H1 (cell line): ENCODE data around the gene STXBP4. TPM values are rescaled to one million over a fixed set of nuclear protein-coding genes. Genes with fewer than 3 reads are reported as not detected.

Experiments
- CTCF ChIA-PET: fragments of 300-600 bp; sonication (Branson Sonifier 250); formaldehyde crosslinking; loops from one replicate; lab custom pipeline; 2021; ENCODE audit not compliant: partially characterized antibody; lab: Charles Lee
- POLR2A ChIA-PET: fragments of 300-600 bp; sonication (Branson Sonifier 250); formaldehyde crosslinking; loops from one replicate; lab custom pipeline; 2021; ENCODE audit warnings: inconsistent platforms; ENCODE audit not compliant: partially characterized antibody; lab: Charles Lee
- DNase-seq, 2 experiments: peaks; one replicate each; pipeline versions ENCODE4 v3.0.0 to v3.0.0-alpha.2; 2010 to 2022; ENCODE audit warnings: low spot score in 2 of 2, low read depth in 1 of 2, mixed read lengths in 1 of 2
- FAIRE-seq: peaks from 2 replicates; lab custom pipeline; 2011; peaks lifted over from hg19 to GRCh38; lab: Jason Lieb, UNC
- H2AFZ ChIP-seq: 2 replicates; pipeline ENCODE4 v1.8.1; 2012; ENCODE audit warnings: low read length, inconsistent platforms
- H2AK5ac ChIP-seq: 2 replicates; pipeline ENCODE4 v1.6.1; 2013; ENCODE audit warnings: low read depth, low read length
- H2BK120ac ChIP-seq: replicated peaks from 2 replicates; pipeline ENCODE3; 2013; ENCODE audit warnings: low read depth, low read length, inconsistent platforms
- H2BK12ac ChIP-seq: 2 replicates; pipeline ENCODE4 v1.6.1; 2013; ENCODE audit warnings: low read depth, low read length
- H2BK15ac ChIP-seq: 2 replicates; pipeline ENCODE4 v1.6.1; 2013; ENCODE audit warnings: low read length
- H2BK20ac ChIP-seq: 2 replicates; pipeline ENCODE4 v1.6.1; 2013; ENCODE audit warnings: low read length
- H2BK5ac ChIP-seq: 2 replicates; pipeline ENCODE4 v1.6.1; 2013; ENCODE audit warnings: low read depth, low read length
- H3K14ac ChIP-seq: 2 replicates; pipeline ENCODE4 v1.6.1; 2013; ENCODE audit warnings: inconsistent platforms; ENCODE audit not compliant: insufficient read length
- H3K18ac ChIP-seq: 2 replicates; pipeline ENCODE4 v1.6.1; 2013; ENCODE audit warnings: low read length; ENCODE audit errors: extremely low read depth
- H3K23ac ChIP-seq: 2 replicates; pipeline ENCODE4 v1.6.1; 2013; ENCODE audit warnings: inconsistent platforms; ENCODE audit not compliant: insufficient read length
- H3K23me2 ChIP-seq: 2 replicates; pipeline ENCODE4 v1.6.1; 2013; ENCODE audit warnings: low read depth, low read length
- H3K27ac ChIP-seq: 2 replicates; pipeline ENCODE4 v1.6.1; 2011; ENCODE audit warnings: low read depth, low read length, inconsistent platforms
- H3K27me3 ChIP-seq, 4 experiments: replicated peaks in 1 of 4; 1 replicate in 1 of 4; 2 replicates in 3 of 4; pipeline versions ENCODE4 v1.6.1 to v1.8.1; 2011 to 2013; ENCODE audit warnings: low read length in 3 of 4, mild to moderate bottlenecking in 3 of 4, inconsistent platforms in 2 of 4, mixed read lengths in 2 of 4, moderate library complexity in 1 of 4; ENCODE audit not compliant: control insufficient read depth in 3 of 4, insufficient read depth in 3 of 4; ENCODE audit errors: extremely low read depth in 1 of 4
- H3K36me3 ChIP-seq, 4 experiments: 2 replicates each; pipeline versions ENCODE4 v1.6.1 to v1.8.1; 2011 to 2013; ENCODE audit warnings: mild to moderate bottlenecking in 4 of 4, low read length in 3 of 4, moderate library complexity in 2 of 4, control low read depth in 1 of 4, inconsistent platforms in 1 of 4; ENCODE audit not compliant: insufficient read depth in 4 of 4, control insufficient read depth in 2 of 4
- H3K4ac ChIP-seq: replicated peaks from 2 replicates; pipeline ENCODE3; 2013; ENCODE audit warnings: low read length, low read depth, mixed read lengths, inconsistent platforms; ENCODE audit not compliant: insufficient read length
- H3K4me1 ChIP-seq, 4 experiments: replicated peaks in 1 of 4; 1 replicate in 1 of 4; 2 replicates in 3 of 4; pipeline versions ENCODE4 v1.6.1 to v1.8.1; 2011 to 2013; ENCODE audit warnings: low read length in 3 of 4, inconsistent platforms in 2 of 4, mixed read lengths in 1 of 4; ENCODE audit not compliant: insufficient read depth in 4 of 4, control insufficient read depth in 3 of 4
- H3K4me2 ChIP-seq, 2 experiments: 2 replicates each; pipeline versions ENCODE4 v1.6.1 to v1.8.1; 2011 to 2013; ENCODE audit warnings: low read depth in 2 of 2, low read length in 2 of 2, control low read depth in 1 of 2, inconsistent platforms in 1 of 2, mild to moderate bottlenecking in 1 of 2; ENCODE audit not compliant: insufficient read depth in 1 of 2
- H3K4me3 ChIP-seq, 4 experiments: fragments of 200-600, 300-600 bp in 1 of 4; sonication (generic), shearing (Covaris generic), sonication (Bioruptor Twin) in 1 of 4; 2 replicates each; pipeline versions ENCODE4 v1.5.1 to v1.8.1; 2011 to 2016; ENCODE audit warnings: low read length in 4 of 4, low read depth in 3 of 4, control low read depth in 2 of 4, inconsistent platforms in 2 of 4, mild to moderate bottlenecking in 2 of 4, mixed read lengths in 1 of 4, moderate library complexity in 1 of 4; ENCODE audit not compliant: insufficient read depth in 2 of 4; ENCODE audit errors: extremely low read depth in 1 of 4
- H3K56ac ChIP-seq: replicated peaks from 2 replicates; pipeline ENCODE3; 2013; ENCODE audit warnings: low read depth, mild to moderate bottlenecking, mixed read lengths, low read length, inconsistent platforms; ENCODE audit not compliant: insufficient read length
- H3K79me1 ChIP-seq: 2 replicates; pipeline ENCODE4 v1.6.1; 2013; ENCODE audit warnings: low read depth, low read length, control low read depth
- H3K79me2 ChIP-seq, 2 experiments: 2 replicates each; pipeline versions ENCODE4 v1.6.1 to v1.8.1; 2012 to 2013; ENCODE audit warnings: low read length in 2 of 2, mild to moderate bottlenecking in 2 of 2, inconsistent platforms in 1 of 2; ENCODE audit not compliant: insufficient read depth in 2 of 2, control insufficient read depth in 1 of 2
- H3K9ac ChIP-seq, 4 experiments: replicated peaks in 1 of 4; 1 replicate in 1 of 4; 2 replicates in 3 of 4; pipeline versions ENCODE4 v1.6.1 to v1.8.1; 2011 to 2013; ENCODE audit warnings: low read depth in 3 of 4, low read length in 3 of 4, control low read depth in 2 of 4, mild to moderate bottlenecking in 2 of 4, moderate library complexity in 2 of 4, inconsistent platforms in 1 of 4; ENCODE audit errors: extremely low read depth in 1 of 4
- H3K9me3 ChIP-seq, 2 experiments: 2 replicates each; pipeline versions ENCODE4 v1.6.1 to v1.8.1; 2012 to 2013; ENCODE audit warnings: mild to moderate bottlenecking in 2 of 2, moderate library complexity in 2 of 2, control low read depth in 1 of 2, inconsistent platforms in 1 of 2, low read depth in 1 of 2, low read length in 1 of 2, mixed read lengths in 1 of 2; ENCODE audit not compliant: insufficient read depth in 2 of 2
- H4K20me1 ChIP-seq, 2 experiments: replicated peaks in 1 of 2; 2 replicates each; pipeline versions ENCODE3 to v1.8.1; 2011 to 2013; ENCODE audit warnings: inconsistent platforms in 2 of 2, low read length in 2 of 2, mild to moderate bottlenecking in 1 of 2; ENCODE audit not compliant: insufficient read depth in 2 of 2, control insufficient read depth in 1 of 2
- H4K5ac ChIP-seq: 2 replicates; pipeline ENCODE4 v1.6.1; 2013; ENCODE audit warnings: low read length, low read depth, mixed read lengths, inconsistent platforms; ENCODE audit not compliant: insufficient read length
- H4K8ac ChIP-seq: 2 replicates; pipeline ENCODE4 v1.8.0; 2013; ENCODE audit warnings: mild to moderate bottlenecking, moderate library complexity, low read length, inconsistent platforms; ENCODE audit not compliant: insufficient read depth; ENCODE audit errors: extremely low read depth
- H4K91ac ChIP-seq: replicated peaks from 2 replicates; pipeline ENCODE3; 2013; ENCODE audit warnings: low read length, mixed read lengths, inconsistent platforms; ENCODE audit not compliant: insufficient read length
- ASH2L ChIP-seq: fragments of 200-600, 300-600 bp; sonication (generic); IDR thresholded peaks from one replicate; pipeline ENCODE4 v1.7.1; 2017; ENCODE audit warnings: low read length
- ATF2 ChIP-seq: IDR thresholded peaks from 2 replicates; pipeline ENCODE4 v1.6.1; 2012; ENCODE audit warnings: low read length, inconsistent platforms
- BRCA1 ChIP-seq: IDR thresholded peaks from 2 replicates; pipeline ENCODE4 v1.6.1; 2012; ENCODE audit warnings: low read depth, low read length, improper control_type of control experiment
- CBX5 ChIP-seq: fragments of 300-800, 300-1000 bp; sonication (generic); IDR thresholded peaks from 2 replicates; pipeline ENCODE4 v1.7.1; 2016; ENCODE audit warnings: antibody characterized with exemption, low read length, low read depth
- CHD2 ChIP-seq: IDR thresholded peaks from 2 replicates; pipeline ENCODE4 v1.6.1; 2012; ENCODE audit warnings: low read length, improper control_type of control experiment
- EP300 ChIP-seq, 2 experiments: IDR thresholded peaks; 1 replicate in 1 of 2; 2 replicates in 1 of 2; pipeline ENCODE4 v1.6.1; 2011 to 2012; ENCODE audit warnings: low read depth in 2 of 2, low read length in 2 of 2, mild to moderate bottlenecking in 2 of 2, borderline replicate concordance in 1 of 2, inconsistent platforms in 1 of 2, moderate library complexity in 1 of 2
- MAFK ChIP-seq: IDR thresholded peaks from 2 replicates; pipeline ENCODE4 v1.6.1; 2012; ENCODE audit warnings: low read depth, mild to moderate bottlenecking, improper control_type of control experiment, low read length
- POLR2A ChIP-seq, 2 experiments: IDR thresholded peaks; 1 replicate in 1 of 2; 2 replicates in 1 of 2; pipeline ENCODE4 v1.6.1; 2011; ENCODE audit warnings: low read depth in 2 of 2, low read length in 2 of 2, mild to moderate bottlenecking in 2 of 2; ENCODE audit errors: control extremely low read depth in 1 of 2
- RNF2 ChIP-seq: fragments of 200-900, 300-1000 bp; sonication (generic); IDR thresholded peaks from 2 replicates; pipeline ENCODE4 v1.7.1; 2016; ENCODE audit warnings: borderline replicate concordance, low read depth, mild to moderate bottlenecking, antibody characterized with exemption, low read length; ENCODE audit not compliant: poor library complexity, severe bottlenecking; ENCODE audit errors: missing control alignments
- RXRA ChIP-seq: IDR thresholded peaks from 2 replicates; pipeline ENCODE4 v1.6.1; 2011; ENCODE audit warnings: low read depth, mild to moderate bottlenecking, low read length, moderate library complexity; ENCODE audit not compliant: insufficient read depth
- SIX5 ChIP-seq: IDR thresholded peaks from 2 replicates; pipeline ENCODE4 v1.6.1; 2011; ENCODE audit warnings: mild to moderate bottlenecking, low read depth, low read length
- SUZ12 ChIP-seq: fragments of 200-600 bp; sonication (generic); IDR thresholded peaks from 2 replicates; pipeline ENCODE4 v1.6.1; 2012; ENCODE audit warnings: mild to moderate bottlenecking, inconsistent platforms, low read length, moderate library complexity, mixed read lengths
- WGBS, 2 experiments: shearing (Covaris generic) in 1 of 2; methylation state at CpG; one replicate each; pipeline versions ENCODE4 v1.1.6 to v1.1.7; 2013 to 2015; ENCODE audit warnings: low lambda C conversion rate in 2 of 2, mixed read lengths in 2 of 2, inconsistent platforms in 1 of 2, low coverage in 1 of 2, missing lambda C conversion rate in 1 of 2; ENCODE audit not compliant: insufficient replicate concordance in 2 of 2, insufficient coverage in 1 of 2, insufficient read length in 1 of 2; ENCODE audit errors: extremely low coverage in 1 of 2, missing lambda C conversion rate in 1 of 2; 5-methylcytosine and 5-hydroxymethylcytosine counted together
- polyA plus RNA-seq, 7 experiments: library from polyadenylated mRNA; depleted of rRNA in 3 of 7; stranded (reverse) in 5 of 7; unstranded in 2 of 7; fragments of >200 nt in 5 of 7; fragments of 200-250 nt in 2 of 7; gene quantifications; 1 replicate in 5 of 7; 2 replicates in 1 of 7; 4 replicates in 1 of 7; pipeline versions ENCODE4 v1.2.1 to v1.2.3, GENCODE V29; 2011 to 2013; ENCODE audit warnings: missing spikeins in 2 of 7, mixed read lengths in 2 of 7
- total RNA-seq: library from RNA; stranded (reverse); fragmentation: NEBNext Ultra II Directional; extraction: Animal tissue kit (Norgen Biotek cat#: 25700); gene quantifications from 2 replicates; pipeline ENCODE4 v1.2.1, GENCODE V29; 2021

Gene STXBP4
- total and polyA plus RNA-seq, 2 of the 8 experiments (the other 6 are each of a cell fraction or from before 2014, with no cell fraction given), result 3.2 to 18.5 TPM

GRCh38 chr17:54990118-54990517 is 21.6 kb downstream of the STXBP4 start:
- Histone ChIP-seq H3K4me2 (no peak overlapping the region), H3K23ac (no peak overlapping the region), H3K27ac (no peak overlapping the region), H3K56ac (no peak overlapping the region), H3K4ac (no peak overlapping the region), H2BK20ac (no peak overlapping the region), H3K36me3 (peaks cover 0 to 4% (median 0%) of the 10 kb centered on the region in 4 experiments; a peak in 1 of 8 replicates), H3K79me2 (0 out of 4 replicates have a peak, but pooled peaks cover 0 to 1% of the 10 kb centered on the region in 2 experiments), H2BK120ac (no peak overlapping the region), H2AFZ (no peak overlapping the region), H4K5ac (no peak overlapping the region), H2AK5ac (no peak overlapping the region), H3K4me1 (no peaks in the 10 kb centered on the region), H3K18ac (no peak overlapping the region), H2BK5ac (no peak overlapping the region), H3K27me3 (no peaks in the 10 kb centered on the region), H2BK15ac (no peak overlapping the region), H2BK12ac (no peak overlapping the region), H3K14ac (no peak overlapping the region), H3K23me2 (no peaks in the 10 kb centered on the region), H3K4me3 (no peak overlapping the region), H4K8ac (no peak overlapping the region), H3K79me1 (no peaks in the 10 kb centered on the region), H4K91ac (no peak overlapping the region), H3K9ac (no peak overlapping the region), H3K9me3 (no peaks in the 10 kb centered on the region), H4K20me1 (no peaks in the 10 kb centered on the region)
- 89% methylated on average over 4 of the region's 4 CpGs; no CpG with 5 or more reads in 1 of the 2 experiments for WGBS, 2 experiments
- CTCF ChIA-PET, result interaction anchor here (0.8 to 1.4 kb wide), 2 partner anchors 16 to 367 kb away, joined by 3 to 4 read pairs; no protein-coding TSS in a partner anchor
- POLR2A ChIA-PET, result interaction anchor here (1.6 kb wide), 1 partner anchor 22 kb away, joined by 3 read pairs; the partner anchor contains the start of genes COX11 and STXBP4
- no peak for FAIRE-seq
- no peak for DNase-seq
- TF ChIP-seq SIX5 (no peak), ASH2L (no peak), CHD2 (no peak), BRCA1 (no peak), POLR2A (IDR thresholded peaks at IDR 0.05; ENCODE audit: control extremely low read depth in 1 of 2, low read depth in 2 of 2, low read length in 2 of 2) (no peak), RNF2 (no peak), CBX5 (no peak), SUZ12 (no peak), EP300 (IDR thresholded peaks at IDR 0.05; ENCODE audit: borderline replicate concordance in 1 of 2, low read depth in 2 of 2, low read length in 2 of 2) (no peak), RXRA (no peak), MAFK (no peak), ATF2 (no peak)
